Neuronal stem cell (in vitro differentiated cells): ENCODE data around the gene NPHP1. TPM values are rescaled to one million over a fixed set of nuclear protein-coding genes. Genes with fewer than 3 reads are reported as not detected.
"Not testable (repeated sequence)": the region's sequence is repeated elsewhere in the genome, so short reads cannot be mapped to it uniquely, and the experiment has no call there.

Experiments
- DNase-seq: peaks from one replicate; pipeline ENCODE4 v3.0.0-alpha.2; 2013; ENCODE audit warnings: low spot score
- H2AFZ ChIP-seq: one replicate; pipeline ENCODE4 v1.6.1; 2013; ENCODE audit warnings: mild to moderate bottlenecking, low read length, inconsistent platforms
- H2AK5ac ChIP-seq: 2 replicates; pipeline ENCODE4 v1.6.1; 2013; ENCODE audit warnings: low read depth, mild to moderate bottlenecking, inconsistent platforms, low read length, moderate library complexity, mixed read lengths
- H2BK120ac ChIP-seq: 2 replicates; pipeline ENCODE4 v1.6.1; 2013; ENCODE audit warnings: low read depth, mild to moderate bottlenecking, inconsistent platforms, low read length, moderate library complexity, mixed read lengths
- H2BK12ac ChIP-seq: one replicate; pipeline ENCODE4 v1.6.1; 2013; ENCODE audit warnings: low read length, inconsistent platforms
- H2BK15ac ChIP-seq: 2 replicates; pipeline ENCODE4 v1.6.1; 2013; ENCODE audit warnings: mild to moderate bottlenecking, low read length, inconsistent platforms, mixed read lengths
- H2BK5ac ChIP-seq: one replicate; pipeline ENCODE4 v1.6.1; 2013; ENCODE audit warnings: inconsistent platforms, mild to moderate bottlenecking, low read length, moderate library complexity
- H3K14ac ChIP-seq: one replicate; pipeline ENCODE4 v1.6.1; 2013; ENCODE audit warnings: low read length, inconsistent platforms
- H3K18ac ChIP-seq: 2 replicates; pipeline ENCODE4 v1.6.1; 2013; ENCODE audit warnings: low read length, inconsistent platforms
- H3K23ac ChIP-seq: 2 replicates; pipeline ENCODE4 v1.6.1; 2013; ENCODE audit warnings: low read depth, mild to moderate bottlenecking, mixed read lengths, low read length, inconsistent platforms; ENCODE audit not compliant: poor library complexity
- H3K27ac ChIP-seq: replicated peaks from 3 replicates; pipeline ENCODE4 v1.5.1; 2013; ENCODE audit warnings: low read length, inconsistent platforms
- H3K27me3 ChIP-seq, 3 experiments: 2 replicates each; pipeline ENCODE4 v1.6.1; 2013; ENCODE audit warnings: low read length in 3 of 3, mild to moderate bottlenecking in 2 of 3, inconsistent platforms in 1 of 3, low read depth in 1 of 3, mixed read lengths in 1 of 3, moderate library complexity in 1 of 3; ENCODE audit not compliant: control insufficient read depth in 3 of 3, insufficient read depth in 3 of 3
- H3K36me3 ChIP-seq, 2 donors: replicated peaks in 1 of 2; 2 replicates each; pipeline ENCODE4 v1.6.1; 2013; ENCODE audit warnings: low read length in 2 of 2; ENCODE audit not compliant: control insufficient read depth in 2 of 2, insufficient read depth in 2 of 2
- H3K4ac ChIP-seq: 2 replicates; pipeline ENCODE4 v1.6.1; 2013; ENCODE audit warnings: inconsistent platforms, mild to moderate bottlenecking, low read length, moderate library complexity
- H3K4me1 ChIP-seq, 2 donors: 1 replicate in 1 of 2; 2 replicates in 1 of 2; pipeline ENCODE4 v1.6.1; 2013; ENCODE audit warnings: low read length in 2 of 2, low read depth in 1 of 2; ENCODE audit not compliant: control insufficient read depth in 2 of 2, insufficient read depth in 1 of 2
- H3K4me2 ChIP-seq: one replicate; pipeline ENCODE4 v1.6.1; 2013; ENCODE audit warnings: mild to moderate bottlenecking, low read length, inconsistent platforms; ENCODE audit not compliant: insufficient read depth, poor library complexity, severe bottlenecking
- H3K4me3 ChIP-seq, 2 donors: 2 replicates each; pipeline ENCODE4 v1.5.1; 2013; ENCODE audit warnings: low read length in 2 of 2, mild to moderate bottlenecking in 2 of 2, inconsistent platforms in 1 of 2, moderate library complexity in 1 of 2
- H3K79me1 ChIP-seq: one replicate; pipeline ENCODE4 v1.6.1; 2013; ENCODE audit warnings: low read depth, mild to moderate bottlenecking, inconsistent platforms, low read length, moderate library complexity
- H3K9ac ChIP-seq: one replicate; pipeline ENCODE4 v1.6.1; 2013; ENCODE audit warnings: mild to moderate bottlenecking, low read depth, low read length, inconsistent platforms; ENCODE audit not compliant: poor library complexity
- H3K9me3 ChIP-seq, 2 donors: replicated peaks in 1 of 2; 2 replicates each; pipeline versions ENCODE3 to v1.6.1; 2013; ENCODE audit warnings: low read length in 2 of 2, mild to moderate bottlenecking in 2 of 2, inconsistent platforms in 1 of 2, low read depth in 1 of 2, mixed read lengths in 1 of 2, moderate library complexity in 1 of 2; ENCODE audit not compliant: control insufficient read depth in 2 of 2, insufficient read depth in 1 of 2
- H4K8ac ChIP-seq: one replicate; pipeline ENCODE4 v1.6.1; 2013; ENCODE audit warnings: low read depth, mild to moderate bottlenecking, inconsistent platforms, low read length, moderate library complexity
- H4K91ac ChIP-seq: one replicate; pipeline ENCODE4 v1.6.1; 2013; ENCODE audit warnings: low read length, low read depth, mild to moderate bottlenecking, inconsistent platforms; ENCODE audit not compliant: poor library complexity
- WGBS, 2 donors: extraction: QIAGEN DNeasy Blood & Tissue Kit; methylation state at CpG; one replicate each; pipeline ENCODE4 v1.1.7; 2013; ENCODE audit warnings: missing lambda C conversion rate in 2 of 2, mixed read lengths in 1 of 2; ENCODE audit not compliant: insufficient read length in 2 of 2, insufficient replicate concordance in 1 of 2; ENCODE audit errors: extremely low coverage in 2 of 2; 5-methylcytosine and 5-hydroxymethylcytosine counted together
- small RNA-seq: library from polyadenylated mRNA; stranded (forward); fragments of <200 nt; extraction: miRNeasy Mini kit (QIAGEN cat#:217004); gene quantifications from one replicate; pipeline ENCODE3, GENCODE V24; 2013; ENCODE audit not compliant: insufficient read depth

NPHP1 gene

DNA sequence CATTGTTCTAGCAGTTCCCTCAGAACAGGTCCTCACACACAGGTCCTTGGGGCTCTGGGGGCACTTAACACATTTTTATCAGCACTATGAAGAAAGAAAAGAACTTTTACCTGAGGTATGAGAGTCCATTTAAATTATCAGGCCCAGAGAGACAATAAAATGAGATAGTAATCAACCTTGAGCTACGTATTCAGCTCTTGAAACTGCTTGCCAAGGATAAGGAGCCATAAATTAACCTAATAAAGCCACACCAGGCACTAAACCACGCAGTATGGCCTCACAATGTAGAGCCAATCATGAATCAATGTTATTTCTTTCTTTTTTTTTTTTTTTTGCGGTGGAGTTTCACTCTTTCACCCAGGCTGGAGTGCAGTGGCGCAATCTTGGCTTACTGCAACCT is 126.7 kb downstream of the NPHP1 start:
- not testable (repeated sequence) for H3K14ac ChIP-seq, H3K4me3 ChIP-seq, H3K79me1 ChIP-seq, H2AFZ ChIP-seq, H2BK15ac ChIP-seq, H3K4me2 ChIP-seq, H3K36me3 ChIP-seq, H3K27ac ChIP-seq, H3K4me1 ChIP-seq, H3K4ac ChIP-seq, H3K9me3 ChIP-seq, H4K8ac ChIP-seq, H2AK5ac ChIP-seq, H3K27me3 ChIP-seq, H2BK12ac ChIP-seq, H2BK120ac ChIP-seq, H3K9ac ChIP-seq, H3K18ac ChIP-seq, H3K23ac ChIP-seq, DNase-seq, H4K91ac ChIP-seq, H2BK5ac ChIP-seq
- WGBS, 2 donors: no CpG with 5 or more reads among the region's 4 CpGs

DNA sequence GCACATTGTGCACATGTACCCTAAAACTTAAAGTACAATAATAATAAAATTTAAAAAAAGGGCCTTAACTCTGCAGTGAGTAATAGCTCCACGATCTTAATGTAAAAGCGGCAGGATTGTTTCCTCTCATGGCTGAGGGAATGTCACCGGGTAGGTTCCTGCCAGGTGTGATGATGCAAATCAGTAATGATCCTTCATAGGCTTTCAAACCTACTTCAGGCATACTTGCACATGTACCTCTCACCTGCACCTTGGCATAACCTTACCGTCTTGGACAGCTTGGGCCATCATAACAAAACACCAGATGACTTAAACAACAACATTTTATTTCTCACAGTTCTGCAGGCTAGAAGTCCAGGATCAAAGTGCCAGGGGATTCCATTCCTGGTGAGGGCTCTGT is 128.9 kb downstream of the NPHP1 start:
- H3K18ac ChIP-seq, H3K9ac ChIP-seq, H3K4me2 ChIP-seq, DNase-seq, H3K9me3 ChIP-seq, H3K4me1 ChIP-seq, H2AK5ac ChIP-seq, H4K91ac ChIP-seq, H3K36me3 ChIP-seq, H2BK120ac ChIP-seq, H3K23ac ChIP-seq, H3K79me1 ChIP-seq, H2AFZ ChIP-seq, H3K27me3 ChIP-seq, H4K8ac ChIP-seq, H3K14ac ChIP-seq, H2BK5ac ChIP-seq, H3K27ac ChIP-seq, H2BK15ac ChIP-seq, H3K4ac ChIP-seq, H3K4me3 ChIP-seq, H2BK12ac ChIP-seq: not testable (repeated sequence)
- WGBS, 2 donors: no CpG with 5 or more reads among the region's 4 CpGs

Small RNA genes within 50 kb of the gene (small RNA-seq; reads per million reads assigned to genes)
- not detected for gene MIR4436B1
